Testis (tissue), 3 donors: Measurements from ENCODE around the gene SLC37A1. TPM values are rescaled to one million over a fixed set of nuclear protein-coding genes. Genes with fewer than 3 reads are reported as not detected.

Experiments
- DNase-seq: peaks from one replicate; pipeline ENCODE4 v3.0.0-alpha.2; 2019
- H3K27ac ChIP-seq, 2 donors: fragments of 200-600 bp; sonication (generic); one replicate each; pipeline ENCODE4 v1.5.1; 2019
- H3K27me3 ChIP-seq: fragments of 200-600 bp; sonication (generic); one replicate; pipeline ENCODE4 v1.5.1; 2019
- H3K36me3 ChIP-seq: fragments of 200-600 bp; sonication (generic); one replicate; pipeline ENCODE4 v1.5.1; 2017; ENCODE audit warnings: low read depth; ENCODE audit errors: missing control alignments
- H3K4me1 ChIP-seq: fragments of 200-600 bp; sonication (generic); one replicate; pipeline ENCODE4 v1.5.1; 2019
- H3K4me3 ChIP-seq, 2 donors: fragments of 200-600 bp; sonication (generic); one replicate each; pipeline ENCODE4 v1.5.1; 2017 to 2019
- H3K9me3 ChIP-seq: fragments of 200-600 bp; sonication (generic); one replicate; pipeline ENCODE4 v1.5.1; 2017
- POLR2A ChIP-seq: fragments of 450-650 bp; IDR thresholded peaks from one replicate; pipeline ENCODE4 v1.6.1; 2017; ENCODE audit warnings: antibody characterized with exemption, mild to moderate bottlenecking, moderate library complexity
- WGBS, 2 donors: methylation state at CpG; one replicate each; pipeline ENCODE4 v1.1.5; 2018; 5-methylcytosine and 5-hydroxymethylcytosine counted together
- intact Hi-C: fragments of 100-400 bp; cut with DNase I; formaldehyde crosslinking; loops from one replicate; pipeline ENCODE4 v1.15.1; 2023; ENCODE audit warnings: low total_unique reads
- polyA plus RNA-seq: library from polyadenylated mRNA; stranded (reverse); fragments of 350-450 nt; fragmentation: Illumina TruSeq; extraction: RNeasy Lipid Tissue Mini Kit (QIAGEN cat#74804); gene quantifications from one replicate; pipeline ENCODE4 v1.2.3, GENCODE V29; 2014; ENCODE audit warnings: low read depth, low replicate concordance; ENCODE audit not compliant: insufficient read depth
- total RNA-seq, 2 donors: library from RNA; depleted of rRNA; stranded (reverse); fragments of >200 nt; gene quantifications; one replicate each; pipeline ENCODE4 v1.2.3, GENCODE V29; 2016
- TF ChIP-seq, protein P1 (sequence below), 3 experiments: fragments of 450-650 bp in 2 of 3; fragments of 200-600 bp in 1 of 3; sonication (generic) in 1 of 3; IDR thresholded peaks; one replicate each; pipeline ENCODE4 v1.5.1; 2016 to 2019; ENCODE audit warnings: antibody characterized with exemption in 3 of 3, mild to moderate bottlenecking in 2 of 3, moderate library complexity in 1 of 3

The SLC37A1 gene
- total and polyA plus RNA-seq, 3 donors from 2014 or later = 22.6 to 48.3 (median 24.3) TPM

DNA sequence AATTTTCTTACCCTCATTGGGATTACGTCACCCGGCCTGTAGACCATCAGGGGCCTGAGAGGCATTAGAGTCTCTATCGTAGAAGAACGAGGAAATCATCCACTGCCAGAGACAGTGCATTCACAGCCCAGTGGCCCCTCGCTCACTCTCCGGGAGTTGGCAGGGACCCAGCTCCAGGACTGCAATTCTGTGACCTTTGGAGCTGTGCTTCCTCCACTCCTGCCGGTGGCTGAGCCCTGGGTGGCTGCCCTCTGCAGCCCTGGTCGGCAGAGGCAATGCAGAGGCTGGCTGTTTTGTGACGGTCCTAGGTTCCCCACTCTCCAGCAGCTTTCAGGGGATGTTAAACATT lies 12.7 kb downstream of the SLC37A1 start:
- H3K36me3 ChIP-seq = no peaks in the 10 kb centered on the region
- intact Hi-C loops = no loop called here
- H3K4me3 ChIP-seq = no peak overlapping the region
- WGBS, 2 donors = 84% methylated on average over 9 of the region's 9 CpGs
- peaks cover 13% of the 10 kb centered on the region for H3K4me1 ChIP-seq
- no peak for DNase-seq
- H3K27ac ChIP-seq = no peak overlapping the region
- H3K9me3 ChIP-seq = no peaks in the 10 kb centered on the region
- H3K27me3 ChIP-seq = no peaks in the 10 kb centered on the region
- TF ChIP-seq POLR2A = no peak
- TF ChIP-seq, protein P1, sequence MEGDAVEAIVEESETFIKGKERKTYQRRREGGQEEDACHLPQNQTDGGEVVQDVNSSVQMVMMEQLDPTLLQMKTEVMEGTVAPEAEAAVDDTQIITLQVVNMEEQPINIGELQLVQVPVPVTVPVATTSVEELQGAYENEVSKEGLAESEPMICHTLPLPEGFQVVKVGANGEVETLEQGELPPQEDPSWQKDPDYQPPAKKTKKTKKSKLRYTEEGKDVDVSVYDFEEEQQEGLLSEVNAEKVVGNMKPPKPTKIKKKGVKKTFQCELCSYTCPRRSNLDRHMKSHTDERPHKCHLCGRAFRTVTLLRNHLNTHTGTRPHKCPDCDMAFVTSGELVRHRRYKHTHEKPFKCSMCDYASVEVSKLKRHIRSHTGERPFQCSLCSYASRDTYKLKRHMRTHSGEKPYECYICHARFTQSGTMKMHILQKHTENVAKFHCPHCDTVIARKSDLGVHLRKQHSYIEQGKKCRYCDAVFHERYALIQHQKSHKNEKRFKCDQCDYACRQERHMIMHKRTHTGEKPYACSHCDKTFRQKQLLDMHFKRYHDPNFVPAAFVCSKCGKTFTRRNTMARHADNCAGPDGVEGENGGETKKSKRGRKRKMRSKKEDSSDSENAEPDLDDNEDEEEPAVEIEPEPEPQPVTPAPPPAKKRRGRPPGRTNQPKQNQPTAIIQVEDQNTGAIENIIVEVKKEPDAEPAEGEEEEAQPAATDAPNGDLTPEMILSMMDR (IDR thresholded peaks at IDR 0.05) = no peak

DNA sequence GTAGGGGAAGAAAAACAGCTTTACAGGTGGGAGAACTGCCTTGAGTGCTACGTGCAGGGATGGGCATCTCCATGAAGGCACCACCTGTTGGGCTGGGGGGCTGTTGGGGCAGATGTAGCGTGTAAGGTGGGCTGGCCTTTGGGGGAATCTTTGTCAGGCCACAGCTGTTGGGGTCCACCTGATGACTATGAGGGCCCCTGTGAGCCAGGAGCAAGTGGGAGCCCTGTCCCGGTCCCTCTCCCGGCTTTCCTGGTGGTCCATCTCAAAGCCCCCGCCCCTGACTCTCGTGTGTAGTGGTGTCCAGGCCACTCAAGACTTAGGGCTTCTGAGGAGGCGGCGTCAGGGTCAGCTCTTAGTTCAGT lies 13.5 kb downstream of the SLC37A1 start:
- Histone ChIP-seq H3K4me3 (no peak overlapping the region), H3K27ac (no peak overlapping the region), H3K4me1 (peaks cover 13% of the 10 kb centered on the region), H3K36me3 (no peaks in the 10 kb centered on the region), H3K27me3 (no peaks in the 10 kb centered on the region), H3K9me3 (no peaks in the 10 kb centered on the region)
- intact Hi-C loops = no loop called here
- no peak for DNase-seq
- 94 to 96% methylated on average over 8 of the region's 8 CpGs for WGBS, 2 donors
- TF ChIP-seq POLR2A = no peak
- TF ChIP-seq, protein P1 (IDR thresholded peaks at IDR 0.05) = no peak

DNA sequence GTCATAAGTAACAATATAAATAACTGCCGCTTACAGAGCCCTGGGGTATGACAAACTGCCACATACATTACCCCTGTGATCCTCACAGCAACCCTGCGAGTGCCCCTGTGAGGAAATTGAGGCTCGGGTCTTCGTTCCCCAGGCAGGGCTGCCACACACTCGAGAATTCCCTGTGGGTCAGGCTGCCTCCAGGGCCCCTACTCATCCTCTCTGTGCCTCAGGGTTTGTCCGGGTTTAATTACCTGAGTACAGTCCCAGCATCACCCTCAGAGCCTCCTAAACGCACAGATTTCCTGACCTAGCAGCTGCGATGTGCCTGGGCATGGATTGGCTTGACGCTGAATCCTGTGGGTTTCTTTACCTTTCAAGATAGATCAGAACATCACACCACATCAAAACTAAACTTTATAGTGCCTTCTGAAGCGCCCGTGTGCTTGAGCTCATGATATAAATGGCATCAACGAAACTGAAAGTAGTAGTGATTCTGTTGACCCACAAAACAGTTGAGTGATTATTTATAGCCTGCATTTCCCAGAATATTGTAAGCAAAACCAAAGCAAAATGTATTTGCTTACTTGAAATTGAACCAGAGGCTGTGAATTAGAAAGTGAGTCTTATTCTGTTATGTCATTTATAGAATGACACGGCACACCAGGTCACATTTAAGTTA lies 14.0 kb downstream of the SLC37A1 start:
- TF ChIP-seq, protein P1 (IDR thresholded peaks at IDR 0.05) = no peak
- no peak for TF ChIP-seq POLR2A
- H3K4me1 ChIP-seq = peaks cover 13% of the 10 kb centered on the region
- WGBS, 2 donors = 77 to 85% methylated on average over 10 to 13 of the region's 13 CpGs
- intact Hi-C loops = no loop called here
- no peak overlapping the region for H3K4me3 ChIP-seq
- no peaks in the 10 kb centered on the region for H3K36me3 ChIP-seq
- H3K9me3 ChIP-seq = no peaks in the 10 kb centered on the region
- no peaks in the 10 kb centered on the region for H3K27me3 ChIP-seq
- DNase-seq = no peak
- H3K27ac ChIP-seq = no peak overlapping the region

DNA sequence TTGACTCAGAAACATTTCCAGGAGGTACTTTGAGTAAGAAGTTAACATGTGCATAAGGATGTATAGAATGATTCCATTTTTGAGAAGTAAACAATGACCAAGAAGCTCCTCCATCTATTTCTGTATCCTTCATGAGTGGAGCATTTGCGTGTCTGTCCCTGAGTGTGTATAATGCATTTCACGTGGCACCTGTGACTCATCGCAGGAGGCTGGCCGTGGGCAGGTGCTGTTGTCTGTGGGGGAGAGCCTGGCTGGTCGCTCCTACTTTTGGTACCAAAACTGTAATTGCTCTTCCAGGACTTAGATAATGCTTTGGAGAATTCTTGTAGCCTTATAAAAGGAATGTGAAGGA lies 16.5 kb downstream of the SLC37A1 start:
- H3K9me3 ChIP-seq = no peaks in the 10 kb centered on the region
- no peak overlapping the region for H3K4me3 ChIP-seq
- DNase-seq = no peak
- no peaks in the 10 kb centered on the region for H3K36me3 ChIP-seq
- H3K27me3 ChIP-seq = no peaks in the 10 kb centered on the region
- intact Hi-C loops = no loop called here
- no peak overlapping the region for H3K27ac ChIP-seq
- H3K4me1 ChIP-seq = peaks cover 3% of the 10 kb centered on the region
- 80 to 92% methylated on average over 5 of the region's 5 CpGs for WGBS, 2 donors
- TF ChIP-seq, protein P1 (IDR thresholded peaks at IDR 0.05) = no peak
- no peak for TF ChIP-seq POLR2A

DNA sequence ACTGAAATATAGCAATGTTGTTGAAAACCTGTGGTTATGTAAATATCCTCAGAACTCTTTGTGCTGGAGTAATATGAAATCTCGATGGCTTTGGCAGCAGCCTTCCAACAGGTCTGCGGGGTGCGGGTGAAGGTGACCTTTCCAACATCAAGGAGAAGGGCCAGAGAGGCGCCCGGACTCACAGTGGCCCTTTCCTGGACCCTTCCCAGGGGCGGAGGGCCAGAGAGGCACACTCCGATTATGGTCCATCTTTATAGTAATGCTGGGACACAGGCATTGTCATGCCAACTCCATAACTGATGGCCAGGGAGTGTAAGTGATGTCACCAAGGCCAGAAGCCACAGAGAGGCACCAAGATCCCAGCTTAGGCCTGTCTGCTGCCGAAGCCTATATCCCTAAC lies 18.1 kb downstream of the SLC37A1 start:
- Histone ChIP-seq H3K9me3 (no peaks in the 10 kb centered on the region), H3K4me3 (no peak overlapping the region), H3K4me1 (no peaks in the 10 kb centered on the region), H3K27ac (no peak overlapping the region), H3K27me3 (no peaks in the 10 kb centered on the region), H3K36me3 (no peaks in the 10 kb centered on the region)
- no peak for DNase-seq
- TF ChIP-seq, protein P1 (IDR thresholded peaks at IDR 0.05) = no peak
- TF ChIP-seq POLR2A = no peak
- 92 to 94% methylated on average over 8 of the region's 8 CpGs for WGBS, 2 donors
- intact Hi-C loops = no loop called here
